Fibroblast of pulmonary artery (primary cell): ENCODE data around the gene NME7.

Source experiments
- DNase-seq: peaks from one replicate; pipeline ENCODE4 v3.0.0-alpha.2; 2010; ENCODE audit warnings: low read depth
- H3K4me3 ChIP-seq: replicated peaks from 2 replicates; pipeline ENCODE4 v1.5.1; 2011; ENCODE audit warnings: low read depth, mild to moderate bottlenecking, control low read depth, low read length, moderate library complexity
- CTCF ChIP-seq: IDR thresholded peaks from 2 replicates; pipeline ENCODE4 v1.5.1; 2011; ENCODE audit warnings: mild to moderate bottlenecking, control low read depth, low read length, inconsistent platforms; ENCODE audit errors: missing control alignments

The NME7 gene

GRCh38 chr1:169113613-169114119, 253.9 kb downstream of the NME7 start:
- peak; percentile 91 for DNase-seq
- TF ChIP-seq CTCF = no peak
- no peak overlapping the region for H3K4me3 ChIP-seq

- peak; percentile 63 for DNase-seq
- no peak overlapping the region for H3K4me3 ChIP-seq
- no peak for TF ChIP-seq CTCF
These were observed 255.4 kb downstream of the NME7 start for GRCh38 chr1:169112241-169112640.

- no peak for TF ChIP-seq CTCF
- H3K4me3 ChIP-seq = no peak overlapping the region
- DNase-seq = no peak
These were observed 256.1 kb downstream of the NME7 start for GRCh38 chr1:169111472-169111871.

- no peak overlapping the region for H3K4me3 ChIP-seq
- no peak for TF ChIP-seq CTCF
- DNase-seq = peak; percentile 81
These were observed 256.7 kb downstream of the NME7 start for GRCh38 chr1:169110689-169111447.

- H3K4me3 ChIP-seq = peak overlapping the region; percentile 21
- no peak for TF ChIP-seq CTCF
- DNase-seq = no peak
These were observed 257.4 kb downstream of the NME7 start for GRCh38 chr1:169110236-169110635.

- DNase-seq = peak; percentile 95
- TF ChIP-seq CTCF = no peak
- H3K4me3 ChIP-seq = peak overlapping the region; percentile 21
These were observed 257.9 kb downstream of the NME7 start for GRCh38 chr1:169109561-169110134.
